ENCODE measurements around the gene MS4A4A. TPM values are rescaled to one million over a fixed set of nuclear protein-coding genes. Genes with fewer than 3 reads are reported as not detected.

Gene MS4A4A
- total and polyA plus RNA-seq, 2 of the 8 experiments (the other 6 are each of a cell fraction or from before 2014, with no cell fraction given) = not detected

DNA sequence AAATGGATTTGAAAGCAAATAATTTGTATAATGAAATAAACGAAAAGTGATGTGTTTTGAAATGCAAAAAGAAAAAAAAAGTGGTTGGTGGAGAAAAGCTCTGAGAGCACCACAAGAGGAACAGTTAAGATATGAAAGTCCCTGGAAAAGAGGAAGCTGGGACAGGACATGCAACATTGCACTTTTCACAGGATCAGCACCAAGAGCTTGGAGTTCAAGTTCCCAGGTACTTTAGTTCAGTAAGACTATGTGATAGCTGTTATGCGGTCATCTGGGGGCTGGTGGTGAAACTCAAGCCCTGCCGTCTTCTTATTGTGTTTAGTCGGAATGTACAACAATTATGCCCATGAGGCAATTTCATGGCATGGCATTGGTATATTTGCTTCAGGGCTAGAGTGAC lies 17.1 kb upstream of the MS4A4A start (continued):
- TF ChIP-seq TAF7 (optimal IDR thresholded peaks at IDR 0.05; ENCODE audit: borderline replicate concordance, low read depth, low read length) (no peak), KDM1A (IDR thresholded peaks at IDR 0.05; ENCODE audit: borderline replicate concordance, low read length) (no peak)
- TF ChIP-seq, protein P1, sequence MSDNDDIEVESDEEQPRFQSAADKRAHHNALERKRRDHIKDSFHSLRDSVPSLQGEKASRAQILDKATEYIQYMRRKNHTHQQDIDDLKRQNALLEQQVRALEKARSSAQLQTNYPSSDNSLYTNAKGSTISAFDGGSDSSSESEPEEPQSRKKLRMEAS (IDR thresholded peaks at IDR 0.05) = no peak
